GM12878 (cell line): ENCODE measurements around the gene TMED7.
"Not testable (repeated sequence)": the region's sequence is repeated elsewhere in the genome, so short reads cannot be mapped to it uniquely, and the experiment has no call there.

Experiments used
- CHD1 ChIP-seq: IDR thresholded peaks from 2 replicates; pipeline ENCODE4 v1.6.1; 2012; ENCODE audit warnings: low read depth, low read length, improper control_type of control experiment
- ESRRA ChIP-seq: IDR thresholded peaks from 2 replicates; pipeline ENCODE4 v1.6.1; 2012; ENCODE audit warnings: mild to moderate bottlenecking, low read length, improper control_type of control experiment
- EZH2 ChIP-seq: IDR thresholded peaks from 2 replicates; pipeline ENCODE4 v1.6.1; 2012; ENCODE audit warnings: low read depth, mild to moderate bottlenecking, control low read depth, inconsistent platforms, low read length, borderline replicate concordance; ENCODE audit not compliant: control insufficient read depth
- FOXM1 ChIP-seq: IDR thresholded peaks from 2 replicates; pipeline ENCODE4 v1.6.1; 2012; ENCODE audit warnings: low read depth, mild to moderate bottlenecking, inconsistent platforms, low read length, moderate library complexity
- GABPA ChIP-seq: IDR thresholded peaks from 2 replicates; pipeline ENCODE4 v1.6.1; 2014; ENCODE audit warnings: antibody characterized with exemption, low read depth, mild to moderate bottlenecking, inconsistent platforms
- MYC ChIP-seq: IDR thresholded peaks from 2 replicates; pipeline ENCODE4 v1.6.1; 2011; ENCODE audit warnings: mild to moderate bottlenecking, low read length, moderate library complexity, inconsistent platforms; ENCODE audit not compliant: insufficient read depth, insufficient replicate concordance, insufficient read length, severe bottlenecking
- NR2C2 ChIP-seq: IDR thresholded peaks from 2 replicates; pipeline ENCODE4 v1.6.1; 2011; ENCODE audit warnings: borderline replicate concordance, low read depth; ENCODE audit not compliant: control insufficient read depth, insufficient read length
- ZNF274 ChIP-seq: IDR thresholded peaks from one replicate; pipeline ENCODE4 v1.8.0; 2011; ENCODE audit not compliant: insufficient read length, insufficient read depth
- ZSCAN29 ChIP-seq: fragments of 450-650 bp; IDR thresholded peaks from 2 replicates; pipeline ENCODE4 v1.6.1; 2017; ENCODE audit warnings: mild to moderate bottlenecking, moderate library complexity

DNA sequence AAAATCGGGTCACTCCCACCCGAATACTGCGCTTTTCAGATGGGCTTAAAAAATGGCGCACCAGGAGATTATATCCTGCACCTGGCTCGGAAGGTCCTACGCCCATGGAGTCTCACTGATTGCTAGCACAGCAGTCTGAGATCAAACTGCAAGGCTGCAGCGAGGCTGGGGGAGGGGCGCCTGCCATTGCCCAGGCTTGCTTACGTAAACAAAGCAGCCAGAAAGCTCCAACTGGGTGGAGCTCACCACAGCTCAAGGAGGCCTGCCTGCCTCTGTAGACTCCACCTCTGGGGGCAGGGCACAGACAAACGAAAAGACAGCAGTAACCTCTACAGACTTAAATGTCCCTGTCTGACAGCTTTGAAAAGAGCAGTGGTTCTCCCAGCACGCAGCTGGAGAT is 48.9 kb upstream of the TMED7 start:
- TF ChIP-seq EZH2, MYC, ZNF274, FOXM1, CHD1, NR2C2, ESRRA, ZSCAN29, GABPA: not testable (repeated sequence)
